ENCODE measurements around the gene MINDY4B.

Gene MINDY4B

DNA sequence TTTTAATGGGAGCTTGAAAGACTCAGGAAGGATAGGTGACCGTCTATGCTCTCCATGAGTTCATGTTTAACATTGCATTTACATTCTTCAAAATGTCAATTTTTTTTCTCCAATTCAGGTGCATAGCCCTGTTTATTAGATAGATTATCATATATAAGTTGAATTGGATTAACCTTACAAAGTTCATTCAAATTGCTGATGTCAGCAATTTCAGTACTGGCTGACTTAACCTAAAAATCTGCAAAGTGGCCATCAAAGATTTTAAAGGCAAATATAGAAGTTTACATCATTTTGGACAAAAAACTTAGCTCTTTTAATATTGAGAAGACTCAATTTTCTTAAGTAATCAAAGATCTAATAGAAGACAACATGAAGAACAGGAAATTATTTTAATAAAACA is 57.8 kb downstream of the MINDY4B start:
- Histone ChIP-seq H3K27me3 (ENCODE audit: control insufficient read depth, low read length) (peaks cover 5% of the 10 kb centered on the region; the same call in 1 of the 2 replicates), H3K4me3 (ENCODE audit: low read length) (no peak overlapping the region)

DNA sequence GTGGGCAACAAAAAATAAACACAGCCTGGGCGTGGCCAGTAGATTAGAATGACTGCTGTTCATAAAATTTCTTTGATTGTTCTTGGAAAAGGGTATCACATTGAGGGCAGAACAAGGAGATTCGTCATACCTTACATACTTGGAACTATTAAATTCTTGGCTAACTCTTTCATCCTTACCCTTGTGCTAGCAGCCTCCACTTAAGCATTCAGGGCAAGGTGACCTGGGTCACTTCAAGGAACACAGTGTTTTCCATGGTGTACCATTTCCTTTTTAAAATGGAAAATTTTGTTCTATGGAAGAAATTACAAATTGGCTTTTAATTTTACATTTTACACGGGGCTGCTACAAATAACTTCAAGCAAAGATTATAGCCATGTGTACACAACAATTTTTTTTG is 60.8 kb downstream of the MINDY4B start:
- H3K79me2 ChIP-seq (ENCODE audit: control insufficient read depth, low read length) = no peaks in the 10 kb centered on the region
- H3K36me3 ChIP-seq (ENCODE audit: control insufficient read depth, low read length) = no peaks in the 10 kb centered on the region
- H3K9me2 ChIP-seq (replicated peaks; ENCODE audit: control insufficient read depth, low read length) = no peaks in the 10 kb centered on the region
- no peaks in the 10 kb centered on the region for H3F3A ChIP-seq (ENCODE audit: control insufficient read depth, insufficient read depth)
- no peaks in the 10 kb centered on the region for H4K20me1 ChIP-seq (ENCODE audit: control insufficient read depth, insufficient read depth, low read depth, low read length)
- no peak overlapping the region for H3K27ac ChIP-seq (ENCODE audit: low read depth, low read length)
- no peaks in the 10 kb centered on the region for H3K4me1 ChIP-seq (ENCODE audit: control insufficient read depth, low read length)
- no peak overlapping the region for H3K4me2 ChIP-seq (ENCODE audit: low read length)
- H3K4me3 ChIP-seq (ENCODE audit: low read length) = no peak overlapping the region
- H3K27me3 ChIP-seq (ENCODE audit: control insufficient read depth, low read length) = peaks cover 8% of the 10 kb centered on the region
- TF ChIP-seq, protein P1, sequence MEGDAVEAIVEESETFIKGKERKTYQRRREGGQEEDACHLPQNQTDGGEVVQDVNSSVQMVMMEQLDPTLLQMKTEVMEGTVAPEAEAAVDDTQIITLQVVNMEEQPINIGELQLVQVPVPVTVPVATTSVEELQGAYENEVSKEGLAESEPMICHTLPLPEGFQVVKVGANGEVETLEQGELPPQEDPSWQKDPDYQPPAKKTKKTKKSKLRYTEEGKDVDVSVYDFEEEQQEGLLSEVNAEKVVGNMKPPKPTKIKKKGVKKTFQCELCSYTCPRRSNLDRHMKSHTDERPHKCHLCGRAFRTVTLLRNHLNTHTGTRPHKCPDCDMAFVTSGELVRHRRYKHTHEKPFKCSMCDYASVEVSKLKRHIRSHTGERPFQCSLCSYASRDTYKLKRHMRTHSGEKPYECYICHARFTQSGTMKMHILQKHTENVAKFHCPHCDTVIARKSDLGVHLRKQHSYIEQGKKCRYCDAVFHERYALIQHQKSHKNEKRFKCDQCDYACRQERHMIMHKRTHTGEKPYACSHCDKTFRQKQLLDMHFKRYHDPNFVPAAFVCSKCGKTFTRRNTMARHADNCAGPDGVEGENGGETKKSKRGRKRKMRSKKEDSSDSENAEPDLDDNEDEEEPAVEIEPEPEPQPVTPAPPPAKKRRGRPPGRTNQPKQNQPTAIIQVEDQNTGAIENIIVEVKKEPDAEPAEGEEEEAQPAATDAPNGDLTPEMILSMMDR (IDR thresholded peaks at IDR 0.05; ENCODE audit: low read depth, low read length, poor library complexity, severe bottlenecking) = no peak
- no peak for TF ChIP-seq EZH2phosphoT487 (IDR thresholded peaks at IDR 0.05; ENCODE audit: borderline replicate concordance, low read length)
- no peaks in the 10 kb centered on the region for H3K9me3 ChIP-seq (ENCODE audit: control insufficient read depth, insufficient read depth, low read length)

More for the DNA sequence above, 57.8 kb downstream of the MINDY4B start:
- Histone ChIP-seq H3K4me1 (ENCODE audit: control insufficient read depth, low read length) (no peaks in the 10 kb centered on the region), H3K9me3 (ENCODE audit: control insufficient read depth, insufficient read depth, low read length) (no peaks in the 10 kb centered on the region; the same call in 1 of the 2 replicates), H3F3A (ENCODE audit: control insufficient read depth, insufficient read depth) (no peaks in the 10 kb centered on the region), H3K36me3 (ENCODE audit: control insufficient read depth, low read length) (no peaks in the 10 kb centered on the region), H3K79me2 (ENCODE audit: control insufficient read depth, low read length) (no peaks in the 10 kb centered on the region), H3K9me2 (replicated peaks; ENCODE audit: control insufficient read depth, low read length) (no peaks in the 10 kb centered on the region), H4K20me1 (ENCODE audit: control insufficient read depth, insufficient read depth, low read depth, low read length) (no peaks in the 10 kb centered on the region), H3K4me2 (ENCODE audit: low read length) (no peak overlapping the region), H3K27ac (ENCODE audit: low read depth, low read length) (no peak overlapping the region)
- TF ChIP-seq EZH2phosphoT487 (IDR thresholded peaks at IDR 0.05; ENCODE audit: borderline replicate concordance, low read length) = no peak
- TF ChIP-seq, protein P1 (IDR thresholded peaks at IDR 0.05; ENCODE audit: low read depth, low read length, poor library complexity, severe bottlenecking) = no peak

DNA sequence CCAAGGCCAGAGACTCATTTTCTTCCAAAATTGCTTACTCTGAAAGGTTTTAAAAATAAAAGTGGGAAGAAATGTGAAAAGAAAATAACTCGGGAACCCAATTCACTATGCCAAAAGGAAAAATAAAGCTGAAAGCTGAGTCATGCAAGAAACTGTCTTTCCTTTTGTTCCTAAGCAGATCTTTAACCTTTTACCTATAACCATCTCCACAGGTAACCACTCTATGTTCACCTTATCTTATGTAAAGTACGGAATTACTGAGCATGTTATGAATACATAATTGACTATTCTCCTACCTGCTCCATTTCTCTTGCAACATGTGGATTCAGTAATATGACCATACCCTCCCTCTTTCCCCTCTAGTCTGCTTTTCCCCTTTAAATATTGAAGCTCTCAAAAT is 62.0 kb downstream of the MINDY4B start:
- Histone ChIP-seq H3F3A (ENCODE audit: control insufficient read depth, insufficient read depth) (no peaks in the 10 kb centered on the region), H3K36me3 (ENCODE audit: control insufficient read depth, low read length) (no peaks in the 10 kb centered on the region), H3K9me2 (replicated peaks; ENCODE audit: control insufficient read depth, low read length) (no peaks in the 10 kb centered on the region), H3K4me2 (ENCODE audit: low read length) (no peak overlapping the region), H4K20me1 (ENCODE audit: control insufficient read depth, insufficient read depth, low read depth, low read length) (no peaks in the 10 kb centered on the region), H3K79me2 (ENCODE audit: control insufficient read depth, low read length) (no peaks in the 10 kb centered on the region), H3K9me3 (ENCODE audit: control insufficient read depth, insufficient read depth, low read length) (no peaks in the 10 kb centered on the region), H3K27me3 (ENCODE audit: control insufficient read depth, low read length) (peaks cover 14% of the 10 kb centered on the region), H3K4me1 (ENCODE audit: control insufficient read depth, low read length) (no peaks in the 10 kb centered on the region), H3K4me3 (ENCODE audit: low read length) (no peak overlapping the region), H3K27ac (ENCODE audit: low read depth, low read length) (no peak overlapping the region)
- TF ChIP-seq, protein P1 (IDR thresholded peaks at IDR 0.05; ENCODE audit: low read depth, low read length, poor library complexity, severe bottlenecking) = no peak
- no peak for TF ChIP-seq EZH2phosphoT487 (IDR thresholded peaks at IDR 0.05; ENCODE audit: borderline replicate concordance, low read length)
